HG02759 (cell line): ENCODE results near the gene LANCL1.

ENCODE experiments used
- ATAC-seq: cut with Tn5 transposase; IDR thresholded peaks from one replicate; pipeline ENCODE4 v1.9.1; 2021; ENCODE audit warnings: mild to moderate bottlenecking, moderate library complexity; ENCODE audit not compliant: unreplicated experiment

Gene LANCL1

GRCh38 chr2:210476194-210477128 is at the start of gene LANCL1:
LANCL1 (minus strand) TSS chr2:210476759; CDS start chr2:210476396, 363 bp downstream.
- peak; percentile 100 for ATAC-seq

GRCh38 chr2:210524533-210524932 is 48.0 kb upstream of the LANCL1 start:
- ATAC-seq: no peak

GRCh38 chr2:210523650-210524289 is 47.2 kb upstream of the LANCL1 start:
- no peak for ATAC-seq

GRCh38 chr2:210522399-210522798 is 45.8 kb upstream of the LANCL1 start:
- no peak for ATAC-seq

- no peak for ATAC-seq
These were observed 43.0 kb upstream of the LANCL1 start for GRCh38 chr2:210519594-210519993.

- no peak for ATAC-seq
These were observed 40.7 kb upstream of the LANCL1 start for GRCh38 chr2:210517264-210517663.

GRCh38 chr2:210515911-210516310 is 39.4 kb upstream of the LANCL1 start:
- no peak for ATAC-seq

GRCh38 chr2:210503725-210504191 is 27.2 kb upstream of the LANCL1 start:
- ATAC-seq: no peak

- ATAC-seq: peak; percentile 96
These were observed 26.6 kb upstream of the LANCL1 start for GRCh38 chr2:210503001-210503623.

- peak; percentile 77 for ATAC-seq
These were observed 20.0 kb upstream of the LANCL1 start for GRCh38 chr2:210496512-210496911.

- ATAC-seq: peak; percentile 36
These were observed 17.0 kb upstream of the LANCL1 start for GRCh38 chr2:210493528-210493927.

GRCh38 chr2:210481601-210482175 is 5.1 kb upstream of the LANCL1 start:
- no peak for ATAC-seq

- no peak for ATAC-seq
These were observed 4.2 kb upstream of the LANCL1 start for GRCh38 chr2:210480764-210481163.

- no peak for ATAC-seq
These were observed 3.5 kb upstream of the LANCL1 start for GRCh38 chr2:210480079-210480478.

- no peak for ATAC-seq
These were observed 2.1 kb upstream of the LANCL1 start for GRCh38 chr2:210478661-210479060.

GRCh38 chr2:210477496-210477895 is 937 bp upstream of the LANCL1 start:
- ATAC-seq: no peak

GRCh38 chr2:210475706-210476105 is 853 bp downstream of the LANCL1 start:
- no peak for ATAC-seq

GRCh38 chr2:210474776-210475175 is 1.8 kb downstream of the LANCL1 start:
- no peak for ATAC-seq

GRCh38 chr2:210461401-210461800 is 15.2 kb downstream of the LANCL1 start:
- ATAC-seq: peak; percentile 56

- ATAC-seq: peak; percentile 76
These were observed 16.0 kb downstream of the LANCL1 start for GRCh38 chr2:210460322-210461227.
